NCI-H2196 (cell line): Measurements from ENCODE around the gene FAM120A.
A peak's percentile ranks its signal among the peaks of the same experiment; 100 is the strongest.

Experiments
- DNase-seq: peaks from one replicate; lab custom pipeline; 2025; ENCODE audit not compliant: unreplicated experiment; lab: John Stamatoyannopoulos, UW

The FAM120A gene

DNA sequence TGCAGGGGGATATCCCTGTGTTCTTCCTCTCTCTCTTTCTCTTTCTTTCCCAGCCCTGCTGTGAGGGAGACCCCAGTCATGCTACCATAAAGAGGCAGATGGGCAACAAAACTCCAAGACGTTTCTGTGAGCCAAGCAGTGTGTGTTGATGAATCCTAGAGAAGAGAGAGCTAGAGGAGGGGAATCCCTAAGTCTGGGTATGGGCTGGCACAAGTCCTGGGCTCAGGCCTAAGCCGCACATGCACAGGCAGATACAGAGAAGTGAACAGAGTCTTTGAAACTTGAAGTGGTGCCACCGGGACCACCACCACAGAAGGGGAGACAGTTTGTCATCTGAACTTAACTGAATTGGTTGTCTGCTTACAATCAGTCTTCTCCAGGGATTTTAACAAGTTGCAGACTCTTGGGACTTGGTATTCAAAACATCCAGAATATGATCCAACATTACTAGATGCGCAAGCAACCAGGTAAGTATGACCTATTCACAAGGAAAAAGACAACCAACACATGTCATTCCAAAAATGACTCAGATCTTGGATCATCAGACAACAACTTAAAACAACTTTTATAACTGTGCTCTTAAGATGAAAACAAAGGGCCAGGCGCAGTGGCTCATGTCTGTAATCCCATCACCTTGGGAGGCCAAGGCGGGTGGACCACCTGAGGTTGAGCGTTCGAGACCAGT, 10.4 kb upstream of the FAM120A start:
- DNase-seq = no peak

GRCh38 chr9:93446073-93446472, 5.4 kb upstream of the FAM120A start:
- no peak for DNase-seq

DNA sequence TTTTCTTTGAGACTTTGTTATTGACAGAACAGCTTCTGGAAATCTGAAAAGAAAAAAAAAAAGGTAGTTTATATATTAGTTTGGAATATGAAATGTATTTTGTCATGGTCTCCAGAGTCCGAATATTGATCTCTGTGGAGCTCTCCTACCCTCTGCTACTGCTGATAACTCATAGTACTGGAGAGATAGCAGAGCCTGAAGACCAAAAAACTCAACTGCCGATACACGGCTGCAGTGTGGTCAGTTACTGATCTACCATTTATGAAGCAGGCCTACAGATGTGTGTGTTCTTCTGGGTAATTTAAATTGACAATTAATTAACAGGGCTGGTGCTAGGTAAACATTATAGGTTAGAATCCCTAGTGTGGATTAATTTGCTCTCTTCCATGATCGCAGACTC, 3.8 kb upstream of the FAM120A start:
- no peak for DNase-seq

- DNase-seq = no peak
These were observed 594 bp downstream of the FAM120A start for GRCh38 chr9:93451849-93452709.

GRCh38 chr9:93452710-93453046, 1.2 kb downstream of the FAM120A start:
- DNase-seq = no peak

- peak; percentile 85 for DNase-seq
These were observed 1.8 kb downstream of the FAM120A start, which contains the start of gene FAM120AOS for GRCh38 chr9:93453047-93453914. TSS of gene FAM120AOS (minus strand) at chr9:93453581. CDS start at chr9:93452709, 872 bp downstream.

GRCh38 chr9:93456022-93456421, 4.5 kb downstream of the FAM120A start:
- DNase-seq = no peak

DNA sequence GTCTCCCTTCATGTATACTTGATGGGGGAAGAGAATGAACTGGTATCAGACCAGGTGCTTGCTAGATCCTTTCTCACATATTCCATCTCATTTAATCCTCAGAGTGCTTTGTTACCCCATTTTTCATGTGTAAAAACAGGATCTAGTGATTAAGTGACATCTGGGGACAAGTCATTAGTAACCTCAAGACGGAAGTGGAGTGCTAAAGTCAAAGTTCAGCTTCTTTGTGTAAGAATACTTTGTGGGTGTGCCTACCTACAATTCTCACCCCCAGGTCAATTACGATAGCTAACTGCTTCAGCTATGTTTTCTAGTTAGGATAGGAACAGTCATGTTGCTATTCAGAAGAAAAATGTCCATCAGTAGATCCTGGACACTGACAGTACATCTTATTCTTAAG, 5.0 kb downstream of the FAM120A start:
- DNase-seq = no peak

- DNase-seq = no peak
These were observed 5.5 kb downstream of the FAM120A start for GRCh38 chr9:93457006-93457405.

DNA sequence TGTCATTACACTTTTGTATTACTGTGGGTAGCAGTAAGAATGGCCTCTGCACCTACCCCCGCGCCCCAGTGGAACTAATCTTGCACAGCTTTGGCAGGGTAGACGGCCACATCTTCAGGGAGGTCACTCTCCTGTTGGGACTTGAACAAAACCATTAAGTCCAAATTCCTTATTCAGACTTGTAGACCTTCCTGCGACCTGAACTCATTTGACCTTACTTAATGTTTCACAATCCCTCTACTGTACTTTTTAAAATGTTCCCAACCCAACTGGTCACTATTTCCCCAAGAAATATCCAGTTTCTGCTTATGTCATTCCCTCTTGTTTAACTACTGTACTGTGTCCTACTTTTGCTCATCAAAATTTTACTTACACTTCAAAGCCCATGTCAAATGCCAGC, 7.2 kb downstream of the FAM120A start:
- DNase-seq = no peak

GRCh38 chr9:93459432-93459847, 8.0 kb downstream of the FAM120A start:
- DNase-seq = no peak

- no peak for DNase-seq
These were observed 9.4 kb downstream of the FAM120A start for GRCh38 chr9:93460689-93461413.

- DNase-seq = no peak
These were observed 9.9 kb downstream of the FAM120A start for GRCh38 chr9:93461414-93461743.

- DNase-seq = no peak
These were observed 10.3 kb downstream of the FAM120A start for GRCh38 chr9:93461821-93462220.

GRCh38 chr9:93463638-93464248, 12.3 kb downstream of the FAM120A start:
- no peak for DNase-seq

GRCh38 chr9:93464395-93464794, 12.9 kb downstream of the FAM120A start:
- DNase-seq = no peak

GRCh38 chr9:93464876-93465275, 13.4 kb downstream of the FAM120A start:
- no peak for DNase-seq

DNA sequence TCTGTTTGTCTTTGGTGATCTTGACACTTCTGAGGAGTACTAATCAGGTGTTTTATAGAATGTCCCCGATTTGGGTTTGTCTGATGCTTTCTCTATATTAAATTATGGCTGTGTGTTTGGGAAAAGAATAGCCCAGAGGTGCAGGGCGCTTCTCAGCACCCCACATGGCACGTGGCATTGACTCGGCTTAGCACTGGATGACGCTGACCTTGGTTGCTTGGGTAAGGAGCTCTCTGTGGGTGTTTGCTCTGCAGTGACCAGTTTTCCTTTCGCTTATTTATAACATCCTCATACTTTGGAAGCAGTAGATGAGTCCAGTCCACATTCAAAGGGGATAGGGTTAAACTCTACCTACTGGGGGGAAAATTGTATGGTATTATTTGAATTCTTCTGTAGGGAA, 14.4 kb downstream of the FAM120A start:
- DNase-seq = no peak

GRCh38 chr9:93466416-93467061, 15.1 kb downstream of the FAM120A start:
- DNase-seq = no peak

GRCh38 chr9:93467062-93467416, 15.6 kb downstream of the FAM120A start:
- DNase-seq = no peak
